H1 (cell line): Measurements from ENCODE around the gene EPHB6. TPM values are rescaled to one million over a fixed set of nuclear protein-coding genes. Genes with fewer than 3 reads are reported as not detected.

Source experiments
- CTCF ChIA-PET: fragments of 300-600 bp; sonication (Branson Sonifier 250); formaldehyde crosslinking; loops from one replicate; lab custom pipeline; 2021; ENCODE audit not compliant: partially characterized antibody; lab: Charles Lee
- POLR2A ChIA-PET: fragments of 300-600 bp; sonication (Branson Sonifier 250); formaldehyde crosslinking; loops from one replicate; lab custom pipeline; 2021; ENCODE audit warnings: inconsistent platforms; ENCODE audit not compliant: partially characterized antibody; lab: Charles Lee
- DNase-seq, 2 experiments: peaks; one replicate each; pipeline versions ENCODE4 v3.0.0 to v3.0.0-alpha.2; 2010 to 2022; ENCODE audit warnings: low spot score in 2 of 2, low read depth in 1 of 2, mixed read lengths in 1 of 2
- FAIRE-seq: peaks from 2 replicates; lab custom pipeline; 2011; peaks lifted over from hg19 to GRCh38; lab: Jason Lieb, UNC
- H2AFZ ChIP-seq: 2 replicates; pipeline ENCODE4 v1.8.1; 2012; ENCODE audit warnings: low read length, inconsistent platforms
- H2AK5ac ChIP-seq: 2 replicates; pipeline ENCODE4 v1.6.1; 2013; ENCODE audit warnings: low read depth, low read length
- H2BK120ac ChIP-seq: replicated peaks from 2 replicates; pipeline ENCODE3; 2013; ENCODE audit warnings: low read depth, low read length, inconsistent platforms
- H2BK12ac ChIP-seq: 2 replicates; pipeline ENCODE4 v1.6.1; 2013; ENCODE audit warnings: low read depth, low read length
- H2BK15ac ChIP-seq: 2 replicates; pipeline ENCODE4 v1.6.1; 2013; ENCODE audit warnings: low read length
- H2BK20ac ChIP-seq: 2 replicates; pipeline ENCODE4 v1.6.1; 2013; ENCODE audit warnings: low read length
- H2BK5ac ChIP-seq: 2 replicates; pipeline ENCODE4 v1.6.1; 2013; ENCODE audit warnings: low read depth, low read length
- H3K14ac ChIP-seq: 2 replicates; pipeline ENCODE4 v1.6.1; 2013; ENCODE audit warnings: inconsistent platforms; ENCODE audit not compliant: insufficient read length
- H3K18ac ChIP-seq: 2 replicates; pipeline ENCODE4 v1.6.1; 2013; ENCODE audit warnings: low read length; ENCODE audit errors: extremely low read depth
- H3K23ac ChIP-seq: 2 replicates; pipeline ENCODE4 v1.6.1; 2013; ENCODE audit warnings: inconsistent platforms; ENCODE audit not compliant: insufficient read length
- H3K23me2 ChIP-seq: 2 replicates; pipeline ENCODE4 v1.6.1; 2013; ENCODE audit warnings: low read depth, low read length
- H3K27ac ChIP-seq: 2 replicates; pipeline ENCODE4 v1.6.1; 2011; ENCODE audit warnings: low read depth, low read length, inconsistent platforms
- H3K27me3 ChIP-seq, 4 experiments: replicated peaks in 1 of 4; 1 replicate in 1 of 4; 2 replicates in 3 of 4; pipeline versions ENCODE4 v1.6.1 to v1.8.1; 2011 to 2013; ENCODE audit warnings: low read length in 3 of 4, mild to moderate bottlenecking in 3 of 4, inconsistent platforms in 2 of 4, mixed read lengths in 2 of 4, moderate library complexity in 1 of 4; ENCODE audit not compliant: control insufficient read depth in 3 of 4, insufficient read depth in 3 of 4; ENCODE audit errors: extremely low read depth in 1 of 4
- H3K36me3 ChIP-seq, 4 experiments: 2 replicates each; pipeline versions ENCODE4 v1.6.1 to v1.8.1; 2011 to 2013; ENCODE audit warnings: mild to moderate bottlenecking in 4 of 4, low read length in 3 of 4, moderate library complexity in 2 of 4, control low read depth in 1 of 4, inconsistent platforms in 1 of 4; ENCODE audit not compliant: insufficient read depth in 4 of 4, control insufficient read depth in 2 of 4
- H3K4ac ChIP-seq: replicated peaks from 2 replicates; pipeline ENCODE3; 2013; ENCODE audit warnings: low read length, low read depth, mixed read lengths, inconsistent platforms; ENCODE audit not compliant: insufficient read length
- H3K4me1 ChIP-seq, 4 experiments: replicated peaks in 1 of 4; 1 replicate in 1 of 4; 2 replicates in 3 of 4; pipeline versions ENCODE4 v1.6.1 to v1.8.1; 2011 to 2013; ENCODE audit warnings: low read length in 3 of 4, inconsistent platforms in 2 of 4, mixed read lengths in 1 of 4; ENCODE audit not compliant: insufficient read depth in 4 of 4, control insufficient read depth in 3 of 4
- H3K4me2 ChIP-seq, 2 experiments: 2 replicates each; pipeline versions ENCODE4 v1.6.1 to v1.8.1; 2011 to 2013; ENCODE audit warnings: low read depth in 2 of 2, low read length in 2 of 2, control low read depth in 1 of 2, inconsistent platforms in 1 of 2, mild to moderate bottlenecking in 1 of 2; ENCODE audit not compliant: insufficient read depth in 1 of 2
- H3K4me3 ChIP-seq, 4 experiments: fragments of 200-600, 300-600 bp in 1 of 4; sonication (generic), shearing (Covaris generic), sonication (Bioruptor Twin) in 1 of 4; 2 replicates each; pipeline versions ENCODE4 v1.5.1 to v1.8.1; 2011 to 2016; ENCODE audit warnings: low read length in 4 of 4, low read depth in 3 of 4, control low read depth in 2 of 4, inconsistent platforms in 2 of 4, mild to moderate bottlenecking in 2 of 4, mixed read lengths in 1 of 4, moderate library complexity in 1 of 4; ENCODE audit not compliant: insufficient read depth in 2 of 4; ENCODE audit errors: extremely low read depth in 1 of 4
- H3K56ac ChIP-seq: replicated peaks from 2 replicates; pipeline ENCODE3; 2013; ENCODE audit warnings: low read depth, mild to moderate bottlenecking, mixed read lengths, low read length, inconsistent platforms; ENCODE audit not compliant: insufficient read length
- H3K79me1 ChIP-seq: 2 replicates; pipeline ENCODE4 v1.6.1; 2013; ENCODE audit warnings: low read depth, low read length, control low read depth
- H3K79me2 ChIP-seq, 2 experiments: 2 replicates each; pipeline versions ENCODE4 v1.6.1 to v1.8.1; 2012 to 2013; ENCODE audit warnings: low read length in 2 of 2, mild to moderate bottlenecking in 2 of 2, inconsistent platforms in 1 of 2; ENCODE audit not compliant: insufficient read depth in 2 of 2, control insufficient read depth in 1 of 2
- H3K9ac ChIP-seq, 4 experiments: replicated peaks in 1 of 4; 1 replicate in 1 of 4; 2 replicates in 3 of 4; pipeline versions ENCODE4 v1.6.1 to v1.8.1; 2011 to 2013; ENCODE audit warnings: low read depth in 3 of 4, low read length in 3 of 4, control low read depth in 2 of 4, mild to moderate bottlenecking in 2 of 4, moderate library complexity in 2 of 4, inconsistent platforms in 1 of 4; ENCODE audit errors: extremely low read depth in 1 of 4
- H3K9me3 ChIP-seq, 2 experiments: 2 replicates each; pipeline versions ENCODE4 v1.6.1 to v1.8.1; 2012 to 2013; ENCODE audit warnings: mild to moderate bottlenecking in 2 of 2, moderate library complexity in 2 of 2, control low read depth in 1 of 2, inconsistent platforms in 1 of 2, low read depth in 1 of 2, low read length in 1 of 2, mixed read lengths in 1 of 2; ENCODE audit not compliant: insufficient read depth in 2 of 2
- H4K20me1 ChIP-seq, 2 experiments: replicated peaks in 1 of 2; 2 replicates each; pipeline versions ENCODE3 to v1.8.1; 2011 to 2013; ENCODE audit warnings: inconsistent platforms in 2 of 2, low read length in 2 of 2, mild to moderate bottlenecking in 1 of 2; ENCODE audit not compliant: insufficient read depth in 2 of 2, control insufficient read depth in 1 of 2
- H4K5ac ChIP-seq: 2 replicates; pipeline ENCODE4 v1.6.1; 2013; ENCODE audit warnings: low read length, low read depth, mixed read lengths, inconsistent platforms; ENCODE audit not compliant: insufficient read length
- H4K8ac ChIP-seq: 2 replicates; pipeline ENCODE4 v1.8.0; 2013; ENCODE audit warnings: mild to moderate bottlenecking, moderate library complexity, low read length, inconsistent platforms; ENCODE audit not compliant: insufficient read depth; ENCODE audit errors: extremely low read depth
- H4K91ac ChIP-seq: replicated peaks from 2 replicates; pipeline ENCODE3; 2013; ENCODE audit warnings: low read length, mixed read lengths, inconsistent platforms; ENCODE audit not compliant: insufficient read length
- ATF2 ChIP-seq: IDR thresholded peaks from 2 replicates; pipeline ENCODE4 v1.6.1; 2012; ENCODE audit warnings: low read length, inconsistent platforms
- CREB1 ChIP-seq: IDR thresholded peaks from 2 replicates; pipeline ENCODE4 v1.6.1; 2012; ENCODE audit warnings: inconsistent platforms
- FOSL1 ChIP-seq: IDR thresholded peaks from 2 replicates; pipeline ENCODE4 v1.6.1; 2011; ENCODE audit warnings: mild to moderate bottlenecking, low read depth, low read length, moderate library complexity; ENCODE audit not compliant: insufficient read depth
- JUND ChIP-seq: IDR thresholded peaks from 2 replicates; pipeline ENCODE4 v1.6.1; 2011; ENCODE audit warnings: mild to moderate bottlenecking, improper control_type of control experiment, low read length
- KDM4A ChIP-seq: IDR thresholded peaks from one replicate; pipeline ENCODE4 v1.7.1; 2012; ENCODE audit warnings: low read depth, mild to moderate bottlenecking, moderate library complexity, low read length, inconsistent platforms; ENCODE audit not compliant: severe bottlenecking
- POLR2A ChIP-seq, 2 experiments: IDR thresholded peaks; 1 replicate in 1 of 2; 2 replicates in 1 of 2; pipeline ENCODE4 v1.6.1; 2011; ENCODE audit warnings: low read depth in 2 of 2, low read length in 2 of 2, mild to moderate bottlenecking in 2 of 2; ENCODE audit errors: control extremely low read depth in 1 of 2
- RFX5 ChIP-seq: IDR thresholded peaks from 2 replicates; pipeline ENCODE4 v1.6.1; 2011; ENCODE audit warnings: low read depth, low read length, improper control_type of control experiment, borderline replicate concordance
- SP4 ChIP-seq: IDR thresholded peaks from 2 replicates; pipeline ENCODE4 v1.6.1; 2012; ENCODE audit warnings: low read length, inconsistent platforms
- TAF1 ChIP-seq: IDR thresholded peaks from 2 replicates; pipeline ENCODE4 v1.6.1; 2011; ENCODE audit warnings: mild to moderate bottlenecking, low read depth, low read length
- TBP ChIP-seq: IDR thresholded peaks from 2 replicates; pipeline ENCODE4 v1.6.1; 2011; ENCODE audit warnings: low read depth, low read length, improper control_type of control experiment
- WGBS, 2 experiments: shearing (Covaris generic) in 1 of 2; methylation state at CpG; one replicate each; pipeline versions ENCODE4 v1.1.6 to v1.1.7; 2013 to 2015; ENCODE audit warnings: low lambda C conversion rate in 2 of 2, mixed read lengths in 2 of 2, inconsistent platforms in 1 of 2, low coverage in 1 of 2, missing lambda C conversion rate in 1 of 2; ENCODE audit not compliant: insufficient replicate concordance in 2 of 2, insufficient coverage in 1 of 2, insufficient read length in 1 of 2; ENCODE audit errors: extremely low coverage in 1 of 2, missing lambda C conversion rate in 1 of 2; 5-methylcytosine and 5-hydroxymethylcytosine counted together
- polyA plus RNA-seq, 7 experiments: library from polyadenylated mRNA; depleted of rRNA in 3 of 7; stranded (reverse) in 5 of 7; unstranded in 2 of 7; fragments of >200 nt in 5 of 7; fragments of 200-250 nt in 2 of 7; gene quantifications; 1 replicate in 5 of 7; 2 replicates in 1 of 7; 4 replicates in 1 of 7; pipeline versions ENCODE4 v1.2.1 to v1.2.3, GENCODE V29; 2011 to 2013; ENCODE audit warnings: missing spikeins in 2 of 7, mixed read lengths in 2 of 7
- total RNA-seq: library from RNA; stranded (reverse); fragmentation: NEBNext Ultra II Directional; extraction: Animal tissue kit (Norgen Biotek cat#: 25700); gene quantifications from 2 replicates; pipeline ENCODE4 v1.2.1, GENCODE V29; 2021

EPHB6 gene
- total and polyA plus RNA-seq, 2 of the 8 experiments (the other 6 are each of a cell fraction or from before 2014, with no cell fraction given): 19.7 TPM

DNA sequence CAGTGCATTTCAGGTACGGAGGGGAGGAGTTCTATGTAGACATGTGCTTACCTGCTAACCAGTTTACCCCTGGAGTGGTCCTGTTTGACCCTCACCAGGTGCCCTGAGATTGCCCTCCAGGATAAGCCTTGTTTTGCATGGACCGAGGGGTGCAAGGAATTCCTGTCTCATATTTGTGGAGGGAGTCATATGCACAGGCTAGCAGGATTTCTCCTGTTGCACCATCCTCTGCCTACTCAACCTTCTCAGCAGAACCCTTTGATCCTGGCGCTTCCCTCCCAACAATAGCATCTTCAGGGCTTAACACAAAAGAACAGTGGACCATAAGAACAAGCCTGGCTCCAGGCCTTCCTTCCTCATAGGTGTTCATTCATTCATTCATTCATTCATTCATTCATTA, 23.4 kb downstream of the EPHB6 start:
- Histone ChIP-seq H3K4me2 (no peak overlapping the region), H3K4ac (no peak overlapping the region), H3K27me3 (peaks cover 0 to 2% (median 0%) of the 10 kb centered on the region in 4 experiments; a peak in 1 of 7 replicates), H3K4me3 (no peak overlapping the region), H3K27ac (no peak overlapping the region), H3K23ac (no peak overlapping the region), H3K56ac (no peak overlapping the region), H3K36me3 (no peaks in the 10 kb centered on the region), H2BK12ac (no peak overlapping the region), H3K18ac (no peak overlapping the region), H3K9ac (0 out of 7 replicates have a peak overlapping the region, but pooled peaks of 1 of the 4 experiments have one; percentile 10), H3K14ac (no peak overlapping the region), H4K91ac (no peak overlapping the region), H3K79me1 (no peaks in the 10 kb centered on the region), H3K4me1 (no peaks in the 10 kb centered on the region), H4K20me1 (no peaks in the 10 kb centered on the region), H3K79me2 (no peaks in the 10 kb centered on the region), H2BK15ac (no peak overlapping the region), H4K8ac (no peak overlapping the region), H2AFZ (no peak overlapping the region), H3K23me2 (no peaks in the 10 kb centered on the region), H3K9me3 (no peaks in the 10 kb centered on the region), H2BK120ac (no peak overlapping the region), H2AK5ac (no peak overlapping the region), H2BK20ac (no peak overlapping the region), H4K5ac (no peak overlapping the region), H2BK5ac (no peak overlapping the region)
- 86% methylated on average over 3 of the region's 3 CpGs; no CpG with 5 or more reads in 1 of the 2 experiments for WGBS, 2 experiments
- DNase-seq (no peak), FAIRE-seq (no peak)
- no peak for TF ChIP-seq KDM4A
- no peak for TF ChIP-seq JUND
- TF ChIP-seq RFX5: no peak
- TF ChIP-seq POLR2A (IDR thresholded peaks at IDR 0.05; ENCODE audit: control extremely low read depth in 1 of 2, low read depth in 2 of 2, low read length in 2 of 2): no peak
- TF ChIP-seq FOSL1: no peak
- no peak for TF ChIP-seq SP4
- no peak for TF ChIP-seq CREB1
- no peak for TF ChIP-seq TAF1
- no peak for TF ChIP-seq TBP
- TF ChIP-seq ATF2: no peak
- ChIA-PET POLR2A (no interaction called here), CTCF (interaction anchor here (1.1 to 13.9 kb wide), 11 partner anchors 14 to 337 kb away, joined by 3 to 332 read pairs (median 21); no protein-coding TSS in a partner anchor)
